ENCODE measurements around the gene LGALS9B.
"Not testable (repeated sequence)": the region's sequence is repeated elsewhere in the genome, so short reads cannot be mapped to it uniquely, and the experiment has no call there.

GRCh38 chr17:20453820-20454434, 13.4 kb downstream of the LGALS9B start:
- TF ChIP-seq, protein P1, sequence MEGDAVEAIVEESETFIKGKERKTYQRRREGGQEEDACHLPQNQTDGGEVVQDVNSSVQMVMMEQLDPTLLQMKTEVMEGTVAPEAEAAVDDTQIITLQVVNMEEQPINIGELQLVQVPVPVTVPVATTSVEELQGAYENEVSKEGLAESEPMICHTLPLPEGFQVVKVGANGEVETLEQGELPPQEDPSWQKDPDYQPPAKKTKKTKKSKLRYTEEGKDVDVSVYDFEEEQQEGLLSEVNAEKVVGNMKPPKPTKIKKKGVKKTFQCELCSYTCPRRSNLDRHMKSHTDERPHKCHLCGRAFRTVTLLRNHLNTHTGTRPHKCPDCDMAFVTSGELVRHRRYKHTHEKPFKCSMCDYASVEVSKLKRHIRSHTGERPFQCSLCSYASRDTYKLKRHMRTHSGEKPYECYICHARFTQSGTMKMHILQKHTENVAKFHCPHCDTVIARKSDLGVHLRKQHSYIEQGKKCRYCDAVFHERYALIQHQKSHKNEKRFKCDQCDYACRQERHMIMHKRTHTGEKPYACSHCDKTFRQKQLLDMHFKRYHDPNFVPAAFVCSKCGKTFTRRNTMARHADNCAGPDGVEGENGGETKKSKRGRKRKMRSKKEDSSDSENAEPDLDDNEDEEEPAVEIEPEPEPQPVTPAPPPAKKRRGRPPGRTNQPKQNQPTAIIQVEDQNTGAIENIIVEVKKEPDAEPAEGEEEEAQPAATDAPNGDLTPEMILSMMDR (IDR thresholded peaks at IDR 0.05; ENCODE audit: low read depth, low read length, poor library complexity, severe bottlenecking): not testable (repeated sequence)
- TF ChIP-seq EZH2phosphoT487 (IDR thresholded peaks at IDR 0.05; ENCODE audit: borderline replicate concordance, low read length): not testable (repeated sequence)

Data from DOHH2 (cell line).